Activated B cell treated with CpG ODN at 0.5 μM for 24 hours (primary cell): ENCODE measurements around the gene CYP26B1. TPM values are rescaled to one million over a fixed set of nuclear protein-coding genes. Genes with fewer than 3 reads are reported as not detected.

Experiments used
- ATAC-seq: fragments of 200-7000 bp; cut with Tn5 transposase; one replicate; pipeline ENCODE4 v1.10.0; 2021; ENCODE audit warnings: low read depth, mild to moderate bottlenecking, moderate library complexity
- CTCF ChIA-PET: fragments of 350-600 bp; sonication (Branson Sonifier 250); formaldehyde crosslinking; loops from one replicate; lab custom pipeline; 2021; ENCODE audit warnings: antibody characterized with exemption; lab: Charles Lee
- POLR2A ChIA-PET: fragments of 350-600 bp; sonication (Branson Sonifier 250); formaldehyde crosslinking; loops from one replicate; lab custom pipeline; 2021; ENCODE audit warnings: antibody characterized with exemption; lab: Charles Lee
- DNase-seq: peaks from one replicate; pipeline ENCODE4 v3.0.0; 2022
- H3K27ac Mint-ChIP-seq: one replicate; pipeline ENCODE4 v1.8.0; 2020; ENCODE audit warnings: mixed read lengths
- H3K27me3 Mint-ChIP-seq: one replicate; pipeline ENCODE4 v1.8.0; 2021; ENCODE audit warnings: mixed read lengths
- H3K36me3 Mint-ChIP-seq: one replicate; pipeline ENCODE4 v1.8.0; 2021; ENCODE audit warnings: low read depth, mixed read lengths
- H3K4me1 Mint-ChIP-seq: one replicate; pipeline ENCODE4 v1.8.0; 2021; ENCODE audit warnings: mixed read lengths
- H3K4me3 Mint-ChIP-seq: one replicate; pipeline ENCODE4 v1.8.0; 2020; ENCODE audit warnings: mild to moderate bottlenecking, mixed read lengths
- H3K9me3 Mint-ChIP-seq: one replicate; pipeline ENCODE4 v1.8.0; 2020; ENCODE audit warnings: mixed read lengths
- intact Hi-C: fragments of 100-400 bp; cut with micrococcal nuclease; formaldehyde crosslinking; loops from one replicate; pipeline ENCODE4 v1.15.1; 2024
- total RNA-seq: library from RNA; stranded (reverse); gene quantifications from 2 replicates; pipeline ENCODE4 v1.2.3, GENCODE V29; 2022
- TF ChIP-seq, protein P1 (sequence below): fragments of 200-600 bp; IDR thresholded peaks from one replicate; pipeline ENCODE4 v1.8.0; 2022; ENCODE audit warnings: antibody characterized with exemption, mild to moderate bottlenecking

CYP26B1 gene
- total RNA-seq, 1 donor from 2014 or later: not detected

DNA sequence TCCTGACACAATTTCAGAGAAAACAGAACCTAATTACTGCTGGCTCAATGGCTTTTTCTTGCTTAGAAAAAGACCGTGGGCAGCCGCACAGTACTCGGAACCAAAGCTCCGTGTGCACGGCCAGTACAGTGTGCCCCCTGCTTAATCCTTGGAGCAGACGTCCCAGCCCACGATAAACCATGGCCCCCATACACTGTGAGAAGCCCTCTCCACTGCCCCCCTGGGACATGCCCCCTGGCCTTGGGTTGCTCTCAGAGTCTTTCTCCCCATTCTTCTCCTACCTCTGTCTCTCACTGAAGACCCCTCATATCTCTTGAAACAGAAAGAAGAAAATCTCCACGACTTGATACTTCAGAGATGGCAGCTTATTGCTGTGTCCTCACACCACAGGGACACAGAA, 44.0 kb downstream of the CYP26B1 start:
- ChIA-PET POLR2A (no interaction called here), CTCF (no interaction called here)
- DNase-seq: no peak
- Mint-ChIP-seq H3K36me3 (no peaks in the 10 kb centered on the region), H3K27ac (no peak overlapping the region), H3K4me3 (no peak overlapping the region), H3K9me3 (no peaks in the 10 kb centered on the region), H3K27me3 (peaks cover 3% of the 10 kb centered on the region), H3K4me1 (no peaks in the 10 kb centered on the region)
- TF ChIP-seq, protein P1, sequence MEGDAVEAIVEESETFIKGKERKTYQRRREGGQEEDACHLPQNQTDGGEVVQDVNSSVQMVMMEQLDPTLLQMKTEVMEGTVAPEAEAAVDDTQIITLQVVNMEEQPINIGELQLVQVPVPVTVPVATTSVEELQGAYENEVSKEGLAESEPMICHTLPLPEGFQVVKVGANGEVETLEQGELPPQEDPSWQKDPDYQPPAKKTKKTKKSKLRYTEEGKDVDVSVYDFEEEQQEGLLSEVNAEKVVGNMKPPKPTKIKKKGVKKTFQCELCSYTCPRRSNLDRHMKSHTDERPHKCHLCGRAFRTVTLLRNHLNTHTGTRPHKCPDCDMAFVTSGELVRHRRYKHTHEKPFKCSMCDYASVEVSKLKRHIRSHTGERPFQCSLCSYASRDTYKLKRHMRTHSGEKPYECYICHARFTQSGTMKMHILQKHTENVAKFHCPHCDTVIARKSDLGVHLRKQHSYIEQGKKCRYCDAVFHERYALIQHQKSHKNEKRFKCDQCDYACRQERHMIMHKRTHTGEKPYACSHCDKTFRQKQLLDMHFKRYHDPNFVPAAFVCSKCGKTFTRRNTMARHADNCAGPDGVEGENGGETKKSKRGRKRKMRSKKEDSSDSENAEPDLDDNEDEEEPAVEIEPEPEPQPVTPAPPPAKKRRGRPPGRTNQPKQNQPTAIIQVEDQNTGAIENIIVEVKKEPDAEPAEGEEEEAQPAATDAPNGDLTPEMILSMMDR: no peak
- intact Hi-C loops: no loop called here
- ATAC-seq: no peak

- Mint-ChIP-seq H3K36me3 (no peaks in the 10 kb centered on the region), H3K4me1 (no peaks in the 10 kb centered on the region), H3K27me3 (peaks cover 3% of the 10 kb centered on the region), H3K9me3 (no peaks in the 10 kb centered on the region), H3K27ac (no peak overlapping the region), H3K4me3 (no peak overlapping the region)
- intact Hi-C loops: no loop called here
- POLR2A ChIA-PET: no interaction called here
- no peak for ATAC-seq
- TF ChIP-seq, protein P1: no peak
- CTCF ChIA-PET: no interaction called here
- no peak for DNase-seq
These were observed 44.5 kb downstream of the CYP26B1 start for GRCh38 chr2:72103161-72103560.

DNA sequence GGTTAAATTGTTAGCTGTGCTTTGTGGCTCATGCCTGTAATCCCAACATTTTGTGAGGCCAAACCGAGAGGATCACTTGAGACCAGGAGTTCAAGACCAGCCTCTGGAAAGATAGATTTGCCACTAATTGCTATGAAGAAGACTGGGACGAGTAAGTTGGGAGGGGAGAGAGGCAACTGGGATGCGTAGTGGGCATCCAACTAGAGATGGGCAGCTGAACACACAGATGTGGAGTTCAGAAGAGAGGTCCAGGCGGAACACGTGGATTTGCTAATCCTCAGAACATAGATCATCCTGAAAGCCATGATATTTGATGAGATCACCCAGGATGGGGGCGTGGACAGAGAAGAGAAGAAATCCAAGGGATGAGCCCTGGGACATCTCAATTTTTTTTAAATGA, 48.7 kb downstream of the CYP26B1 start:
- Mint-ChIP-seq H3K4me1 (no peaks in the 10 kb centered on the region), H3K4me3 (no peak overlapping the region), H3K9me3 (no peaks in the 10 kb centered on the region), H3K36me3 (no peaks in the 10 kb centered on the region), H3K27me3 (peaks cover 3% of the 10 kb centered on the region), H3K27ac (no peak overlapping the region)
- intact Hi-C loops: no loop called here
- TF ChIP-seq, protein P1: no peak
- POLR2A ChIA-PET: no interaction called here
- CTCF ChIA-PET: no interaction called here
- ATAC-seq (no peak), DNase-seq (no peak)

DNA sequence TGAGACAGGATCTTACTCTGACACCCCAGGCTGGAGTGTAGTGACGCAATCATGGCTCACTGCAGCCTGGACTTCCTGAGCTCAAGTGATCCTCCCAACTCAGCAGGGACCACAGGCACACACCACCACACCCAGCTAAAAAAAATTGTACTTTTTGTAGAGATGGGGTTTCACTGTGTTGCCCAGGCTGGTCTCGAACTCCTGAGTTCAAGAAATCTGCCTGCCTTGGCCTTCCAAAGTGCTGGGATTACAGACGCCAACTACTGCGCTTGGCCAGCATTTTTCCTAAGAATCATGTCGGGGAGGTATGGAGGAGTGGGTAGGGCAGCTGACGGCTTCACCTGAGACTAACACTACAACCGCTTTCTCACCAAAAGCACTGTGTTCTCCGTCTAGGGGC, 50.4 kb downstream of the CYP26B1 start:
- Mint-ChIP-seq H3K4me3 (no peak overlapping the region), H3K9me3 (no peaks in the 10 kb centered on the region), H3K27me3 (no peaks in the 10 kb centered on the region), H3K36me3 (no peaks in the 10 kb centered on the region), H3K4me1 (no peaks in the 10 kb centered on the region), H3K27ac (no peak overlapping the region)
- ChIA-PET CTCF (no interaction called here), POLR2A (no interaction called here)
- ATAC-seq (no peak), DNase-seq (no peak)
- TF ChIP-seq, protein P1: no peak
- intact Hi-C loops: no loop called here

- H3K27ac Mint-ChIP-seq: no peak overlapping the region
- no peak for DNase-seq
- intact Hi-C loops: no loop called here
- ChIA-PET POLR2A (no interaction called here), CTCF (no interaction called here)
- no peak for ATAC-seq
- no peak overlapping the region for H3K4me3 Mint-ChIP-seq
- no peaks in the 10 kb centered on the region for H3K27me3 Mint-ChIP-seq
- TF ChIP-seq, protein P1: no peak
- no peaks in the 10 kb centered on the region for H3K4me1 Mint-ChIP-seq
- H3K36me3 Mint-ChIP-seq: no peaks in the 10 kb centered on the region
- no peaks in the 10 kb centered on the region for H3K9me3 Mint-ChIP-seq
These were observed 51.5 kb downstream of the CYP26B1 start for GRCh38 chr2:72096181-72096580.
